Measurements from ENCODE around the gene LAMC1. TPM values are rescaled to one million over a fixed set of nuclear protein-coding genes. Genes with fewer than 3 reads are reported as not detected.

Gene LAMC1
- total and polyA plus RNA-seq, 2 donors (not counting 1 experiment from before 2014, with no cell fraction given): 408 to 604 TPM

GRCh38 chr1:183163316-183163715, 140.1 kb downstream of the LAMC1 start:
- Histone ChIP-seq H3K36me3 (ENCODE audit: control insufficient read depth, insufficient read depth, low read length) (no peaks in the 10 kb centered on the region), H3K4me3 (replicated peaks in 1 of 4; ENCODE audit: control extremely low read depth in 1 of 4, insufficient read depth in 1 of 4, low read depth in 3 of 4, low read length in 4 of 4) (no peak overlapping the region), H4K20me1 (ENCODE audit: control insufficient read depth, extremely low read depth, insufficient read depth, low read length) (no peaks in the 10 kb centered on the region), H3K27ac (ENCODE audit: insufficient read depth, low read length) (no peak overlapping the region), H3K79me2 (ENCODE audit: control insufficient read depth, insufficient read depth, low read length) (no peaks in the 10 kb centered on the region), H3K9ac (ENCODE audit: insufficient read depth, low read length) (no peak overlapping the region), H3K4me2 (ENCODE audit: extremely low read depth, insufficient read depth, low read length) (no peak overlapping the region), H3K9me3 (ENCODE audit: control insufficient read depth, insufficient read depth, low read depth, low read length) (no peaks in the 10 kb centered on the region), H3K4me1 (ENCODE audit: control insufficient read depth, extremely low read depth, insufficient read depth, low read length) (peaks cover 17% of the 10 kb centered on the region), H2AFZ (ENCODE audit: low read length) (no peak overlapping the region), H3K27me3 (ENCODE audit: control insufficient read depth, insufficient read depth, low read length) (no peaks in the 10 kb centered on the region)
- DNase-seq (ENCODE audit: low read depth in 2 of 2): peak; percentile 68 to 95
- TF ChIP-seq EZH2 (IDR thresholded peaks at IDR 0.05; ENCODE audit: low read length, missing control alignments) (no peak), CTCF (conservative IDR thresholded peaks at IDR 0.05 in 1 of 2, IDR thresholded peaks at IDR 0.05 in 1 of 2; ENCODE audit: low read depth in 1 of 2, low read length in 2 of 2) (no peak)

- no peak overlapping the region for H3K4me2 ChIP-seq (ENCODE audit: extremely low read depth, insufficient read depth, low read length)
- TF ChIP-seq CTCF (conservative IDR thresholded peaks at IDR 0.05 in 1 of 2, IDR thresholded peaks at IDR 0.05 in 1 of 2; ENCODE audit: low read depth in 1 of 2, low read length in 2 of 2) (no peak), EZH2 (IDR thresholded peaks at IDR 0.05; ENCODE audit: low read length, missing control alignments) (no peak)
- no peak overlapping the region for H3K9ac ChIP-seq (ENCODE audit: insufficient read depth, low read length)
- no peaks in the 10 kb centered on the region for H3K36me3 ChIP-seq (ENCODE audit: control insufficient read depth, insufficient read depth, low read length)
- DNase-seq (ENCODE audit: low read depth in 2 of 2): peak in 1 of 2 donors; percentile 93
- no peaks in the 10 kb centered on the region for H3K27me3 ChIP-seq (ENCODE audit: control insufficient read depth, insufficient read depth, low read length)
- H3K9me3 ChIP-seq (ENCODE audit: control insufficient read depth, insufficient read depth, low read depth, low read length): no peaks in the 10 kb centered on the region
- H2AFZ ChIP-seq (ENCODE audit: low read length): peak overlapping the region; percentile 6
- H3K4me1 ChIP-seq (ENCODE audit: control insufficient read depth, extremely low read depth, insufficient read depth, low read length): peaks cover 17% of the 10 kb centered on the region
- no peaks in the 10 kb centered on the region for H3K79me2 ChIP-seq (ENCODE audit: control insufficient read depth, insufficient read depth, low read length)
- no peak overlapping the region for H3K4me3 ChIP-seq (replicated peaks in 1 of 4; ENCODE audit: control extremely low read depth in 1 of 4, insufficient read depth in 1 of 4, low read depth in 3 of 4, low read length in 4 of 4)
- no peaks in the 10 kb centered on the region for H4K20me1 ChIP-seq (ENCODE audit: control insufficient read depth, extremely low read depth, insufficient read depth, low read length)
- no peak overlapping the region for H3K27ac ChIP-seq (ENCODE audit: insufficient read depth, low read length)
Observed at GRCh38 chr1:183164340-183164739, 141.1 kb downstream of the LAMC1 start.

- H3K27ac ChIP-seq (ENCODE audit: insufficient read depth, low read length): no peak overlapping the region
Observed at GRCh38 chr1:183164963-183165362, 141.7 kb downstream of the LAMC1 start.

More at GRCh38 chr1:183164963-183165362, 141.7 kb downstream of the LAMC1 start:
- H3K9ac ChIP-seq (ENCODE audit: insufficient read depth, low read length): no peak overlapping the region
- H3K4me1 ChIP-seq (ENCODE audit: control insufficient read depth, extremely low read depth, insufficient read depth, low read length): peaks cover 17% of the 10 kb centered on the region
- no peaks in the 10 kb centered on the region for H3K27me3 ChIP-seq (ENCODE audit: control insufficient read depth, insufficient read depth, low read length)
- no peak overlapping the region for H2AFZ ChIP-seq (ENCODE audit: low read length)
- H3K9me3 ChIP-seq (ENCODE audit: control insufficient read depth, insufficient read depth, low read depth, low read length): no peaks in the 10 kb centered on the region
- no peaks in the 10 kb centered on the region for H4K20me1 ChIP-seq (ENCODE audit: control insufficient read depth, extremely low read depth, insufficient read depth, low read length)
- H3K4me2 ChIP-seq (ENCODE audit: extremely low read depth, insufficient read depth, low read length): no peak overlapping the region
- no peak for TF ChIP-seq CTCF (conservative IDR thresholded peaks at IDR 0.05 in 1 of 2, IDR thresholded peaks at IDR 0.05 in 1 of 2; ENCODE audit: low read depth in 1 of 2, low read length in 2 of 2)
- no peak for TF ChIP-seq EZH2 (IDR thresholded peaks at IDR 0.05; ENCODE audit: low read length, missing control alignments)
- peak in 1 of 2 donors; percentile 50 for DNase-seq (ENCODE audit: low read depth in 2 of 2)
- H3K79me2 ChIP-seq (ENCODE audit: control insufficient read depth, insufficient read depth, low read length): no peaks in the 10 kb centered on the region
- no peaks in the 10 kb centered on the region for H3K36me3 ChIP-seq (ENCODE audit: control insufficient read depth, insufficient read depth, low read length)
- no peak overlapping the region for H3K4me3 ChIP-seq (replicated peaks in 1 of 4; ENCODE audit: control extremely low read depth in 1 of 4, insufficient read depth in 1 of 4, low read depth in 3 of 4, low read length in 4 of 4)

All from fibroblast of lung (primary cell).